IgD-negative memory B cell (primary cell): ENCODE measurements around the gene DUSP2. TPM values are rescaled to one million over a fixed set of nuclear protein-coding genes. Genes with fewer than 3 reads are reported as not detected.

Experiments used
- H3K27ac Mint-ChIP-seq, 3 donors: one replicate each; pipeline ENCODE4 v1.8.0; 2020 to 2022; ENCODE audit warnings: mild to moderate bottlenecking in 3 of 3, mixed read lengths in 3 of 3, moderate library complexity in 1 of 3
- H3K27me3 Mint-ChIP-seq: one replicate; pipeline ENCODE4 v1.8.0; 2021; ENCODE audit warnings: mixed read lengths
- H3K36me3 Mint-ChIP-seq: one replicate; pipeline ENCODE4 v1.8.0; 2020; ENCODE audit warnings: mild to moderate bottlenecking, mixed read lengths
- H3K4me1 Mint-ChIP-seq, 3 donors: one replicate each; pipeline ENCODE4 v1.8.0; 2020 to 2022; ENCODE audit warnings: mixed read lengths in 3 of 3, mild to moderate bottlenecking in 1 of 3
- H3K4me3 Mint-ChIP-seq, 4 donors: one replicate each; pipeline ENCODE4 v1.8.0; 2020 to 2022; ENCODE audit warnings: mild to moderate bottlenecking in 4 of 4, mixed read lengths in 4 of 4, moderate library complexity in 3 of 4
- H3K9me3 Mint-ChIP-seq, 3 donors: one replicate each; pipeline ENCODE4 v1.8.0; 2020 to 2021; ENCODE audit warnings: mixed read lengths in 3 of 3, mild to moderate bottlenecking in 1 of 3
- polyA plus RNA-seq: library from polyadenylated mRNA; unstranded; fragments of 300-500 nt; fragmentation: Illumina TruSeq; gene quantifications from one replicate; pipeline ENCODE4 v1.2.3, GENCODE V29; 2021

DUSP2 gene
- polyA plus RNA-seq, 1 donor from 2014 or later = 55.6 TPM

DNA sequence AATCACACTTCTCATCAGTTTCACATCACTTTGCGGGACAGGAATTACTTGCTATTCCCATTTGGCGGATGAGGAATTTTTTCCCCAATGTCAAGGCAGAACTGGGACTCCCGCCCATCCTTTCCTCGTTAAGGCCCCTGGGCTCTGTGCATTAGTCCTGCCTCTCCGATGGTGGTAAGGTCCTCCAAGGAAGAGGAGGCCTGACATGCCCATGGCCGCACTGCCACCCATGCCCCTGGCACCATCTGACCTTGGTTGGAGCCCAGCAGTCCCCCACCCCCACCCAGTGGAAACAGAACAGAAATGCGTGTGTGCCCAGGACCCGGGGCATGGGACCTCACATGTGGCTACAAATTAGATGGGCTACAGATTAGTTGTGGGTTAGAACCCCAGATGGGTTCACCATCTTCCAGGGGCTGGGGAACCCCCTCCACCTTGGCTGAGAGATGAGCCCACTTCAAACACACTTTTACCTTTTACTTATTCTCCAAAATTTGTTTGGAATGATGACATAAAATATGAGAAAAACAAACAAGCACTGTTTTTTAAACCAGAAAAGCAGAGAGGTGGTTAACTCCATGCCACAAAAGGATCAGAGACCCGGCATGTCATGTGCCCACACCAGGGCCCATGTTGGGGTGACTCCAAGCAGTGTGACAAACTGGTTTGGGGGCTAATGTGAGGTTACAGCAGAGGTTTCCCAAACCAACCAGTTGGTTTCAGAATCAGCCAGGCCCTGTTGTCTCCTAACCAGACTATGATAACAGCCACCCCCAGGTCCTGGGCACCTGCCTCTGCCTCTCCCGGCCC, 11.0 kb upstream of the DUSP2 start:
- Mint-ChIP-seq H3K9me3 (no peaks in the 10 kb centered on the region), H3K27ac (peak overlapping the region in 2 of 3 donors; percentile 39 to 75), H3K27me3 (no peaks in the 10 kb centered on the region), H3K36me3 (no peaks in the 10 kb centered on the region), H3K4me1 (peaks cover 30 to 42% (median 36%) of the 10 kb centered on the region in 3 donors), H3K4me3 (peak overlapping the region in 3 of 4 donors; percentile 40 to 90 (median 79))

DNA sequence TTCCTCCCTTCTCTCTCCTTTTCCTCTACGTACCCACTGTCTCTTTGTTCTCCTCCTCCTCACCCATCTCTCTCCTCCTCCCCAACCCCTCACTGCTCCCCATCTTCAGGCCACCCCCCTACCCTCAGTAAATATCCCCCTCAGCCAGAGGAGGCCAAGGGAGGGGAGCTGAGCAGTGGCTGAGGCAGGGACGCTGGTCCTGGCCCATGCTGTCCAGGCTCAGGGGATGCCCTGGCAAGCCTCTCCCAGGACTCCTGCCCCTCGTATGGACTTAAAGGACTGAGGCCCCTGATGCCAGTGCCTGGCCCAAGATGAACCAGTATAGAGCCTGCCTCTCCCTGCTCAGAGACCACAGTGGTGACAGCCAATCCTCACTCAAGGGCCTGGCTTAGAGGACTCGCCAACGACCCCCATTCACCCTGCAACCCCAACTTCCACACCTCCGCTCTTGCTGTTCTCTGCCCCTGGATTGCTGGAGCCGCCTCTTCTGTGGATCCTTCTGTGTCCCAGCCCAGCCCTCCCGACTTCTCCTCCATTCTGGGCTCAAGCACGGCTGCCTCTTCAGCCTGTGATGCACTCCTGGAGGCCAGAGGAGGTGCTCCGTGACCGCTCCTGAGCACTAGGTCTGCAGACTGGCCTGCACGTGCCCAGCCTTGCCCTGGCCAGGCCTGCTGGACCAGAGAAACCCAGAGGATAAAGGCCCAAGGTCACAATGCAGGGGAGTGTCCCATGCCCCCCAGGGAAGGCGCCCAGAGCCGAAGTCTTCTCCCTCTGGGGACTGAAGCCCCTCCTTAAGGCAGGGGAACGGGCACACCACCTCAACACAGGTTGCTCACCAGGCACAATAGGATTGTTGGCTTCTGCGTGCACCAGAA, 9.5 kb upstream of the DUSP2 start:
- no peaks in the 10 kb centered on the region for H3K9me3 Mint-ChIP-seq
- H3K4me3 Mint-ChIP-seq = no peak overlapping the region
- H3K36me3 Mint-ChIP-seq = no peaks in the 10 kb centered on the region
- peaks cover 27 to 39% (median 27%) of the 10 kb centered on the region in 3 donors for H3K4me1 Mint-ChIP-seq
- no peaks in the 10 kb centered on the region for H3K27me3 Mint-ChIP-seq
- H3K27ac Mint-ChIP-seq = no peak overlapping the region

DNA sequence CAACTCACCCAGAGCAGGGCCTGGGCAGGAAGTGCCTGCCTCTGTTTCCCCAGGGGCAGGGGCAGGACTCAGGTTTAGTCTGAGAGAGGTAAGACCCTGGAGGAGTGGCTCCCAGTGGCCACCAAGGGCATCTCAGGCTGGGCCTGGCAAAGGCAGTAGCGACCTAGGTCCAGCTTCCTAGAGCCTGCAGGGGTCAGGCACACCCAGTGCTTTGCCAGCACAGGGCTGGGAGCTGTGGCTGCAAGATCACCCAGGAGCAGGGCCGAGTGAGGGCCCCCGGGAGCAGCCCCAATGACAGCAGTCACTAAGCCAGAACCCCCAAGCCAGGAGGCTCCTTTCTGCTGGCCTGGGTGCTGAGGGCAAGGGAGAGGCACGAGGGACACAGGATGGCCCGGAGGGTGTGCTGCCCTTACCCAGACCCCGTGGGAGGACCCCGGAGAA, 8.8 kb upstream of the DUSP2 start:
- no peaks in the 10 kb centered on the region for H3K9me3 Mint-ChIP-seq
- H3K4me1 Mint-ChIP-seq = peaks cover 20 to 34% (median 24%) of the 10 kb centered on the region in 3 donors
- no peaks in the 10 kb centered on the region for H3K36me3 Mint-ChIP-seq
- no peak overlapping the region for H3K27ac Mint-ChIP-seq
- H3K27me3 Mint-ChIP-seq = no peaks in the 10 kb centered on the region
- peak overlapping the region in 1 of 4 donors; percentile 6 for H3K4me3 Mint-ChIP-seq

DNA sequence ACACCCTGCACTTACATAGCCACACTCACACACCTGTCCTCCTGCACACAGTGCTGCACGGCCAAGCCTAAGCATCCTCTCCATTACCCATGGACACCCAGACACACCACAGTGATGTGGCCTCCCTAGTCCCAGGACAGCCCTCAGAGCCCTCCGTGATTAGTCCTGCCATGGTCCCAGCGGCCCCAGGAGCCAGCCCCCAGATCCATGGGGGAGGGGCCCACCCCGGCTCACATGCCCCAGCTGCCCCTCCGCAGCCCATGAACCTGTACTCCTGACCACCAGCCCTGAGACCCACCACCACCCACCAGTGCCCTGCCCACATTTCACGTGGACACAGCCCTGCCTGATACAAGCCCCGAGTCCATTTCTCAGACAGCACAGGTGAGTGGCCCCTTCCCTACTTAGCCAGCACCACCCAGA, 8.1 kb upstream of the DUSP2 start:
- H3K4me3 Mint-ChIP-seq = peak overlapping the region in 1 of 4 donors; percentile 6
- no peaks in the 10 kb centered on the region for H3K27me3 Mint-ChIP-seq
- H3K4me1 Mint-ChIP-seq = peaks cover 19 to 37% (median 27%) of the 10 kb centered on the region in 3 donors
- H3K27ac Mint-ChIP-seq = peak overlapping the region in 1 of 3 donors; percentile 46
- no peaks in the 10 kb centered on the region for H3K9me3 Mint-ChIP-seq
- H3K36me3 Mint-ChIP-seq = no peaks in the 10 kb centered on the region

DNA sequence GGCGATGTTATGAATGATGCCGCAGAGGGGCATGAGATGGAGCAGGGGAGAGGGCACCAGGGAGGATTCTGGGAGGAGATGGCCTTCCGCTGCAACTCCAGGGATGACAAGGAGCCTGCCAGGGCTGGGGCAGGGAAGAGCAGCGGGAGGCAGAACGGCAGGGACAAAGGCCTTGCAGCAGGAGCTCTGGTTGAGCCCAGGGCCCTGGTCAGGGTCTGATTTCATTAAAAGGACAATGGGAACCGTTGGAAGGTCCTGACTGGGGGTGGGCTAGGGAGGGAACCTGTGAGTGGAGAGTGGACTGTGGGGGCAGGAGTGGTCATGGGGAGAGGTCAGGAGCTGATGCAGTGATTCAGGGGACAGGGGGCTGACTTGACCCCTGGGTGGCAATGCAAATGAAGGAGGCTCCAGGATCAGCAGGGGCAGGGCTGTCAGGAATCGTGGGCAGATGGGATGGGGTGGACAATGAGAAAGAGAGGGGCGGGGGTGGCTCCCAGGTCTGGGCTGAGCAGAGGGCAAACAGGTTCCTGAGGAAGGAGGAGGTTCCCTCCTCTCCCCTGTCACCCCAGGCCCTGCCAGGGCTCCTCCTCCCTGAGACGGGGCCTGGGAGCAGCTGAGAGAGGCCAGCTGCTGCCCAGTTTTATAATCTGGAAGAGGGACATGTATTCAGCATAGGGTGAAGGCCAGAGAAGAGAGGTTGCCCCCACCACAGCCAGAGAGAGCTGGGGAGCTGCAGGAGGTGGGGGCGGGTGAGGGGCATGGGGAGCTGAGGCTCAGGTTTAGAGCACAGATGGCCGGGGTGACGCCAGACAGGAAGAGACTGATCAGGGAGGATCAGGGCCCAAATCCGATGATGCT, 7.3 kb upstream of the DUSP2 start:
- Mint-ChIP-seq H3K4me3 (peak overlapping the region in 1 of 4 donors; percentile 45), H3K9me3 (no peaks in the 10 kb centered on the region), H3K27ac (peak overlapping the region; percentile 40 to 97 (median 89)), H3K36me3 (no peaks in the 10 kb centered on the region), H3K4me1 (peaks cover 18 to 34% (median 24%) of the 10 kb centered on the region in 3 donors), H3K27me3 (no peaks in the 10 kb centered on the region)

DNA sequence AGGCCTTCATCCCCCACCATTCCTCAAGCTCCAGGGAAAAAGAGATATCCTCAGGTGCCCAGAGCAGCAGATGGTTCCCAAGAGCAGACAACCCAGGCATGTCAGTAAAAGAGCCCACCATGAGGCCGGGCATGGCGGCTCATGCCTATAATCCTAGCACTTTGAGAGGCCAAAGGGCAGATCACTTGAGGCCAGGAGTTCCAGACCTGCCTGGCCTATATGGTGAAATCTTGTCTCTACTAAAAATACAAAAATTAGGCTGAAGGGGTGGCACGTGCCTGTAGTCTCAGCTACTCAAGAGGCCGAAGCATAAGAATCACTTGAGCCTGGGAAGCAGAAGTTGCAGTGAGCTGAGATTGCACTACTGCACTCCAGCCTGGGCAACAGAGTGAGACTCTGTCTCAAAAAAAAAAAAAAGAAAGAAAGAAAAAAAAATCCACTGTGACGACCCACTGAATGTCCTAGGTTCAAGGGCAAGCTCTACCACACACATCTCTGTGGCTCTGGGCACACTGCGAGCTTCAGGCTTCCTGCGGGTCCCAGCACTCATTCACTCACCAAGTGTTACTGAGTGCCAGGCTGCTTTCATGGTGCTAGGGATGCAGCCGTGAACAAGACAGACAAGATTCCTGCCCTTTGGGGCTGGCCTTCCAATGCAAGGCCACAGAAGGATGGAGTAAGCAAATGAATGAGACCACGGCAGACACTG, 6.5 kb upstream of the DUSP2 start:
- peak overlapping the region in 1 of 4 donors; percentile 45 for H3K4me3 Mint-ChIP-seq
- H3K36me3 Mint-ChIP-seq = no peaks in the 10 kb centered on the region
- H3K27me3 Mint-ChIP-seq = no peaks in the 10 kb centered on the region
- no peaks in the 10 kb centered on the region for H3K9me3 Mint-ChIP-seq
- peak overlapping the region; percentile 40 to 97 (median 89) for H3K27ac Mint-ChIP-seq
- H3K4me1 Mint-ChIP-seq = peaks cover 13 to 34% (median 24%) of the 10 kb centered on the region in 3 donors

DNA sequence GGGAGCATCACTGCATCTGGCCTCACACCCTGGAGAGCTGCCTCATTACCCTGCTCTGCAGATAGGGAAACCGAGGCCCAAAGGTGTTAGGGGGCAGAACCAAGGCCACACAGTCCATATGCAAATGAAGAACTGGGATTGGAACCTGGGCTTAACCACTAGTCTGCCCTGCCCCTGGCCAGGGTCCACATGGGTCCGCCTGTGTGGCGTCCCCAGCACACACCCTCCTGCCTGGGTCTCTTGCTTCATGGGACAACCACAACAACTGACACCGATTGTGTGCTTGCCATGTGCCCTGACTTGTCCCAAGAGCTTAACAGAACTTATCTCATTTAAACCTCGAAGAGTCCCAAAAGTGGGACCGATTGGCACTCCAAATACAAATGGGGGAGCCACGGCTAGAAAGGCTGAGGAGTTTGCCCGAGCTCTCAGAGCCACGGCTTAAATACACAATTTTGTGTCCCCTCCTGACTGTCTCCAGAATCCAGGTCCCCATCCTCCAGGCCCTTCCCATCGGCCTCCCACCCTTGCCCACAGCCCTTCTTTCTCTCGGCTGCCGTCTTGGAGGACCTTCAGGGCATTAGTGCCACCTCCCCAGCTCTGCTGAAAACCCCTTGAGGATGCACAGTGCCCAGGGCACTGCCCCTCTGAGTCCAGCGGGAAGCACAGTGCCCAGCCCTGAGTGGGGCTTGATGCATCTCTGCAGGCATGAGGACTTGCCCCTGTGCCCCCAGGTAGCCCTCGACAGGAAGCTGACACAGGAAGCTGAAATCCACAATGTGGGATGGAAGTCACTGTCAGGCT, 5.8 kb upstream of the DUSP2 start:
- Mint-ChIP-seq H3K4me3 (peak overlapping the region in 2 of 4 donors; percentile 60), H3K27me3 (no peaks in the 10 kb centered on the region), H3K27ac (peak overlapping the region in 2 of 3 donors; percentile 97 to 99)

DNA sequence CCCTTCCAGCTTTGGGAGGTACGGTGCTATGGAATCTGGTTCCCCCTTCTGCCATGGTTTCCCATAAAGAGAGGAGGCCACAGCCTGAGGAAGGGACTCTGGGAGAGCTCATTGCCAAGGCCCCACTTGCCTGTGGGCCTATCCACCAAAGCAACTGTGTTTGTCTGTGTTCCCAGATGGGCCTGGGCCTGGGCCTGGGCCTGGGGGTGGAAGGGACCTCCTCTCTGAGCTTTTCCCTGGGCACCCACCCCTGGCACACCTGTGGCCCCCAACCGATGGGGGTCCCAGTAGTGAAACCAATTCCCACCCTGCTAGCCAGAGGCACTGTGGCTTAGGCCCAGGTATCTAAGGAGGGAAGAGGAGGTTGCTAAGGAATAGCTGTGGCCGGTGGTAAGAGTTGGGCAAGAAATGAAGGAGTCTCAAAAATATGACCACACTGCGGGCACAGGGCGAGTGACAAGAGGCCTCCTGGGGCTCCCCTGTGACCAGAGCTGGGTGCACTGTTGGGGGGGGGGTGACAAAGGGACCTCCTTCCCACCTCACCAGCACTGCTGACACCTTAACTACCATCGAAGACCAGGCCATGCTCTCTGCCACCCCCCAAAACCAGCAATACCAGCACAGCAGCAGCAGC, 4.9 kb upstream of the DUSP2 start:
- Mint-ChIP-seq H3K27me3 (no peaks in the 10 kb centered on the region), H3K27ac (peak overlapping the region in 2 of 3 donors; percentile 97 to 99), H3K4me3 (peak overlapping the region in 1 of 4 donors; percentile 60), H3K9me3 (no peaks in the 10 kb centered on the region), H3K4me1 (peaks cover 16 to 32% (median 26%) of the 10 kb centered on the region in 3 donors), H3K36me3 (no peaks in the 10 kb centered on the region)

More for the DNA sequence above, 5.8 kb upstream of the DUSP2 start:
- Mint-ChIP-seq H3K9me3 (no peaks in the 10 kb centered on the region), H3K4me1 (peaks cover 16 to 32% (median 28%) of the 10 kb centered on the region in 3 donors), H3K36me3 (no peaks in the 10 kb centered on the region)

DNA sequence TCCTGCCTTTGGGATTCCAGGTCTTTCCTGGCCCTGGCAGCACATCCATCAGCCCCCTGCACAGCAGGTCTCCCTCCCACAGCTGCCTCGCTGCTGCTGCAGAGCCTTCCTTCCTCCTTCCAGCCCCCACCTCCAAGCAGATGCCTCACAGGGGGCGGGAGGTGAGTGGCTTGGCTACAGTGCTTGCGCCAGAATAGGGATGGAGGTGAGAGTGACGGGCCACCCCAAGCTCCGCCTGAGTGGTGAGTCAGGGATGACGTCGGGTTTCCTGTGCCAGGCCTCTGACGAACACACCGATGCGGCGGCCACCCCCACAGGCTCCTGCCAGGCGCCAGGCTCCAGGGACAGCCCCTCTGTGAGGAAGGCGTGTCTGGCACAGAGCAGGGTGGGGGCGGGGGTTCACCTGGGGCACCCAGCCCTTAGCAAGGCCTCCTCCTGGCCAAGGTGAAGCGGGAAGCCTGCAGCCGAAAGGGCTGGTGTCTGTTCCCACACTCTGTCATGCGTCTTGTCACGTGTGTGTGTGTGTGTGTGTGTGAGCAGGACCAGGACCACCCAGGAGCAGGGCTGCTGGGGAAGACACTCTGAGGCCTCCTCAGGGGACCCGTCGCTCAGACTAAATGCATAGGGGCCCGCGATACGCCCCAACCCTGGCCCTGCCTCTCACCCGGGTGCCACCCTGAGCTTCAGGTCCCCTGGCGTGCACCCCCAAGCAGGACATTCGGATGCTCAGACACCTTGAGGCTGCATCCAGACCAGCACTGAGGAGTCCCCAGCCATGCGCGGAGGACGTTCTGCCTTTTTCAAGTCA, 3.4 kb upstream of the DUSP2 start:
- no peaks in the 10 kb centered on the region for H3K27me3 Mint-ChIP-seq
- H3K36me3 Mint-ChIP-seq = no peaks in the 10 kb centered on the region
- peak overlapping the region; percentile 61 to 77 (median 67) for H3K4me3 Mint-ChIP-seq
- H3K9me3 Mint-ChIP-seq = no peaks in the 10 kb centered on the region
- H3K27ac Mint-ChIP-seq = peak overlapping the region; percentile 97 to 99 (median 99)
- peaks cover 21 to 37% (median 35%) of the 10 kb centered on the region in 3 donors for H3K4me1 Mint-ChIP-seq

DNA sequence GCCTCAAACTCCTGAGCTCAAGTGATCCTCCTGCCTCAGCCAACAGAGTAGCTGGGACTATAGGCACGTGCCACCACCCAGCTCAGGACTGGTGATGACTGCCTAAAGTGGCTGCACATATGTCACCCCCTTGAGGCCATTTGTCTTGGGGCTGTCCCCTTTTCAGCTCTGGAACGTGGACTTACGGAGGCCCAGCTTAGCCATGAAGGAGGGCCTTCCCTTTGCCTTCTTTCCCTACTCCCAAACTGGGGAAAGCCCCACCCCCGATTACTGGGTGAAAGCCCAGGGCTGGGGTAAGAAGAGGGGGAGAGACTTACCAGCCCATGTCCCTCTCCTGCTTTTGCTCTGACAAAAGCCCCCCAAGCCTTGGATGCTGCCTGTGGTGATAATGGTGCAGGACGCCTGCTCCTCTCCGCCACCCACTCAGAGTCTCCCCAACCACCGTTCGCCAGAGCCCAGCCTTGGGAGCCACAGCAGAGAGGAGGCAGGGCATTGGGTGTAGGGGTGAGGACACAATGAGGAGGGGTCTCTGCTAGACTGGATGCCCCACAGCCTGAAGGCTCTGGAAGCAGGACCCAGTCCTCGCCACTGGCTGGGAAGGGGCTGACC, 2.5 kb upstream of the DUSP2 start:
- peak overlapping the region; percentile 62 to 91 (median 77) for H3K4me3 Mint-ChIP-seq
- H3K36me3 Mint-ChIP-seq = no peaks in the 10 kb centered on the region
- peak overlapping the region; percentile 97 to 99 (median 99) for H3K27ac Mint-ChIP-seq
- H3K4me1 Mint-ChIP-seq = peaks cover 26 to 46% (median 40%) of the 10 kb centered on the region in 3 donors
- no peaks in the 10 kb centered on the region for H3K9me3 Mint-ChIP-seq
- no peaks in the 10 kb centered on the region for H3K27me3 Mint-ChIP-seq

DNA sequence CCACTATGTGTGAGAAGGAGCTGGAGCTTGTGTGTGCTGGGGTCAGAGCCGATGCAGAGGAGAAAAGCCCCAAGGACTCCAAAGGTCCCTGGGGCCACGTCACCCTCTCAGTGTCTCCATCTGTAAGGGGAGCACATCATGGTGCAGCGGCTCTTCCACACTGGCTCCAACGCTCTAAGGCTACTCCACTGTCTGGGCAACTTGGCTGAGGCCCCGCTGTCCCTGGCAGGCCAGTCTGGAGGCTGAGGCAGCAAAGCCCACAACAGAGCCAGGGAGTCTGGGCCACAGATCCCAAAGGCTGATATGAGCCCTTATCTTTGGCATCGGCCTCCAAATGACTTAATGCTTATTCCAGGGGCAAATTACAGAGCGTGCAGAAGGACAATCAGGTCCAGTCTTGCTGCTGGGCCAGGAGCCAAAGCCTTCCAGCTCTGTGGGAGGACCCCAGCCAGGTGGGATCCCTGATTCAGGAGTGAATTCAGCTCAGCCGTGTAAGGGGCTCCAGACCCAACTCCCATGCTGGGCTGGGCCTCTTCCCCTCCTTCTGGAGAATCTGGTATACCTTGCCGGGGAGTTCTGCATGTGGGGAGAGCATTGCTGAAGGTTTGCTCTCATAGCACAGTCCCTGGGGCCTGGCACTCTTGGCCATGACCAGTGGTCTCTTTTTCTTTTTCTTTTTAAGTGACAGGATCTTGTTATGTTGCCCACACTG, 1.8 kb upstream of the DUSP2 start:
- Mint-ChIP-seq H3K27me3 (no peaks in the 10 kb centered on the region), H3K27ac (peak overlapping the region; percentile 97 to 99 (median 99)), H3K4me1 (peaks cover 32 to 50% (median 45%) of the 10 kb centered on the region in 3 donors), H3K4me3 (peak overlapping the region; percentile 77 to 92 (median 86)), H3K36me3 (no peaks in the 10 kb centered on the region), H3K9me3 (no peaks in the 10 kb centered on the region)
